Endothelial cell of umbilical vein (primary cell): Measurements from ENCODE around the gene ZBTB25.

ENCODE experiments used
- CTCF ChIP-seq, 2 donors: IDR thresholded peaks; 1 replicate in 1 of 2; 2 replicates in 1 of 2; pipeline ENCODE4 v1.5.1; 2011; ENCODE audit warnings: low read length in 2 of 2, mild to moderate bottlenecking in 2 of 2, moderate library complexity in 2 of 2, control low read depth in 1 of 2, inconsistent platforms in 1 of 2, low read depth in 1 of 2; ENCODE audit not compliant: insufficient read depth in 1 of 2; ENCODE audit errors: extremely low read depth in 1 of 2
- EZH2 ChIP-seq: IDR thresholded peaks from 2 replicates; pipeline ENCODE4 v1.6.1; 2012; ENCODE audit warnings: borderline replicate concordance, low read depth, mild to moderate bottlenecking, moderate library complexity, low read length, inconsistent platforms; ENCODE audit not compliant: severe bottlenecking
- JUN ChIP-seq: IDR thresholded peaks from 2 replicates; pipeline ENCODE4 v1.6.1; 2011; ENCODE audit warnings: borderline replicate concordance, low read depth; ENCODE audit not compliant: insufficient read length, insufficient read depth
- MAX ChIP-seq: IDR thresholded peaks from 2 replicates; pipeline ENCODE4 v1.6.1; 2011; ENCODE audit not compliant: insufficient read depth, insufficient read length
- POLR2A ChIP-seq: IDR thresholded peaks from 2 replicates; pipeline ENCODE4 v1.6.1; 2012; ENCODE audit warnings: low read depth, mild to moderate bottlenecking, control low read depth, low read length

- no peak for TF ChIP-seq POLR2A
- TF ChIP-seq EZH2: no peak
- TF ChIP-seq CTCF (IDR thresholded peaks at IDR 0.05; ENCODE audit: extremely low read depth in 1 of 2, insufficient read depth in 1 of 2, low read depth in 1 of 2, low read length in 2 of 2): no peak
- no peak for TF ChIP-seq JUN
- no peak for TF ChIP-seq MAX
Observed at GRCh38 chr14:64464651-64465050, 39.0 kb downstream of the ZBTB25 start.
